Astrocyte of the spinal cord (primary cell): Measurements from ENCODE around the gene ADIPOQ.
A peak's percentile ranks its signal among the peaks of the same experiment; 100 is the strongest.
"Not testable (repeated sequence)": the region's sequence is repeated elsewhere in the genome, so short reads cannot be mapped to it uniquely, and the experiment has no call there.

Source experiments
- DNase-seq: peaks from one replicate; pipeline ENCODE4 v3.0.0; 2011; ENCODE audit warnings: low read depth, low spot score
- H3K4me3 ChIP-seq: 2 replicates; pipeline ENCODE4 v1.5.1; 2011; ENCODE audit warnings: low read depth, mild to moderate bottlenecking, low read length, moderate library complexity
- in situ Hi-C: cut with HindIII; loops from 2 replicates; pipeline ENCODE4 v1.10.0; 2017; ENCODE audit warnings: low sequenced_read_pairs
- TF ChIP-seq, protein P1 (sequence below): IDR thresholded peaks from 2 replicates; pipeline ENCODE4 v1.5.1; 2012; ENCODE audit warnings: low read depth, mild to moderate bottlenecking, low read length, inconsistent platforms

The ADIPOQ gene

DNA sequence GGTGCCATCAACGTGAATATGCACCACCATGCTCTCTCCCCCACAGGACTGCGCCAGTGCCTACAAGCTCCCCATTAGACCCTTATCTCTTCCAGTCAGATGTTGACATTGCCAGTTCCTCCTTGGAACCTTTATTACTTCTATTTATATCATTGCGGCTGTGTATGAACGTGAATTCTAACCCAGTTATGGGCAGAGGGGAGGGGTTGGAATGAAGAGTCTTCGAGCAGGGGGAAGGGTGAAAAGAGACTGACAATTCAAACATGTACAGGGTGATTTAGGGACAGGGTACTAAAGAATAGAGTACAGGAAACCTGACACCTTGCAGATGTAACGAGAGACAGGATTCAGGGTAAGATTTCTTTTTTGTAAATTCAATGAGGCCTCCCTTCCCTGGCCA is 46.1 kb downstream of the ADIPOQ start:
- no peak for DNase-seq
- no peak overlapping the region for H3K4me3 ChIP-seq
- in situ Hi-C loops = no loop called here
- TF ChIP-seq, protein P1, sequence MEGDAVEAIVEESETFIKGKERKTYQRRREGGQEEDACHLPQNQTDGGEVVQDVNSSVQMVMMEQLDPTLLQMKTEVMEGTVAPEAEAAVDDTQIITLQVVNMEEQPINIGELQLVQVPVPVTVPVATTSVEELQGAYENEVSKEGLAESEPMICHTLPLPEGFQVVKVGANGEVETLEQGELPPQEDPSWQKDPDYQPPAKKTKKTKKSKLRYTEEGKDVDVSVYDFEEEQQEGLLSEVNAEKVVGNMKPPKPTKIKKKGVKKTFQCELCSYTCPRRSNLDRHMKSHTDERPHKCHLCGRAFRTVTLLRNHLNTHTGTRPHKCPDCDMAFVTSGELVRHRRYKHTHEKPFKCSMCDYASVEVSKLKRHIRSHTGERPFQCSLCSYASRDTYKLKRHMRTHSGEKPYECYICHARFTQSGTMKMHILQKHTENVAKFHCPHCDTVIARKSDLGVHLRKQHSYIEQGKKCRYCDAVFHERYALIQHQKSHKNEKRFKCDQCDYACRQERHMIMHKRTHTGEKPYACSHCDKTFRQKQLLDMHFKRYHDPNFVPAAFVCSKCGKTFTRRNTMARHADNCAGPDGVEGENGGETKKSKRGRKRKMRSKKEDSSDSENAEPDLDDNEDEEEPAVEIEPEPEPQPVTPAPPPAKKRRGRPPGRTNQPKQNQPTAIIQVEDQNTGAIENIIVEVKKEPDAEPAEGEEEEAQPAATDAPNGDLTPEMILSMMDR = no peak

DNA sequence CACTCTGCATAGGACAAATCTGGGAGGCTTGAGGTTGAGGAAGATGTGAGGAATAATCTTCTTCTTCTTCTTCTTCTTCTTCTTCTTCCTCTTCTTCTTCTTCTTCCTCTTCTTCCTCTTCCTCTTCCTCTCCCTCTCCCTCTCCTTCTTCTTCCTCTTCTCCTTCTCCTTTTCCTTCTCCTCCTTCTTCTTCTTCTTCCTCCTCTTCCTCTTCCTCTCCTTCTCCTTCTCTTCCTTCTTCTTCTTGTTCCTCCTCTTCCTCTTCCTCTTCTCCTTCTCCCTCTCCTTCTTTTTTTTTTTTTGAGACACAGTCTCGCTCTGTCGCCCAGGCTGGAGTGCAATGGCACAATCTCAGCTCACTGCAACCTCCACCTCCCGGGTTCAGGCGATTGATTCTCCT is 47.2 kb downstream of the ADIPOQ start:
- in situ Hi-C loops, DNase-seq, H3K4me3 ChIP-seq: not testable (repeated sequence)

DNA sequence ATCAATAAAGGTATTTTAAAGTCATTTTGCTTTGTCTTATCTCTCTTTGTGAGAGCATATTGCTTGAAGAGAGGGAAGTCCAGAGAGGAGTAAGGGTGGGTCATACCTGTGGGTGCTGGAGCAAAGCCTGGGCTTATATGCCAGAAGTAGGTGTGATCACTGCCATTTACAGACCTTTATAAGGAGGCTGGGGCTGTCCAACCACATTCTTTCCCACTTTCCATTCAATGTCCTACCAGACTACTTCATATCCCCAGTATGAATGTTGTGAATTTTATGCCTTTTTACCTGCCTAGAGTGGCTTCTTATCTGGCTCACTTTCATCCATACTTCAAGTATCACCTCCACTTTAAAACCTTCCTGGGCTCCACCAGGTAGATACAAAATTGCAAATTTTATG is 48.4 kb downstream of the ADIPOQ start:
- TF ChIP-seq, protein P1 = no peak
- DNase-seq = no peak
- in situ Hi-C loops = no loop called here
- no peak overlapping the region for H3K4me3 ChIP-seq

DNA sequence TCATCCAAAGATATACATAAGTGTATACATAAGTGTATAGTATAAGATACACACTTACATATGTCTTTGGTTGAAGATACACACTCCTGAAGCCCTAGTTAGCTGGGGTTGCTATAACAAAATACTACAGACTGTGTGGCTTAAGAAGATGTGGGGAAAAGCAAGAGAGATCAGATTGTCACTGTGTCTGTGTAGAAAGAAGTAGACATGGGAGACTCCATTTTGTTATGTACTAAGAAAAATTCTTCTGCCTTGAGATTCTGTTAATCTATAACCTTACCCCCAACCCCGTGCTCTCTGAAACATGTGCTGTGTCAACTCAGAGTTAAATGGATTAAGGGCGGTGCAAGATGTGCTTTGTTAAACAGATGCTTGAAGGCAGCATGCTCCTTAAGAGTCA is 50.6 kb downstream of the ADIPOQ start:
- H3K4me3 ChIP-seq, DNase-seq, in situ Hi-C loops: not testable (repeated sequence)

DNA sequence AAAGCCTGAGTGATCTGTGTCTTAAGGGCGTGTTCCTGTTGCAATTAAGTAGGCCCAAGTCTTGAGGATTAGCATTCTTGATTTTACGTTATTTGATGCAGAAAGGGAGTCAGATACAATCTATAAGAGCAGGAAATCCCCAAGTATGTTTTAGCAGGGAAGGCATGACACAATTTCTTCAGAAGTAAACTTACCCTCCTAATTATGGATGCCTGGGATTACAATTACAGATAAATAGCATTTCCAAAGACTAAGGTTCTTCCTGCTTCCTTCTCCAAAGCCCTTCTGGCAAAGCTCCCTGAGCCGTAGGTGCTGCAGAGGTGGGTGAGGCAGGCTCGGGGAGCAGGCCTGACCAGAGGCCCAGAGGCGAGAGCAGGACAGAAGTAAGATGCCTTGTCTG is 52.9 kb downstream of the ADIPOQ start:
- in situ Hi-C loops = no loop called here
- H3K4me3 ChIP-seq = no peak overlapping the region
- DNase-seq = no peak
- TF ChIP-seq, protein P1 = no peak

DNA sequence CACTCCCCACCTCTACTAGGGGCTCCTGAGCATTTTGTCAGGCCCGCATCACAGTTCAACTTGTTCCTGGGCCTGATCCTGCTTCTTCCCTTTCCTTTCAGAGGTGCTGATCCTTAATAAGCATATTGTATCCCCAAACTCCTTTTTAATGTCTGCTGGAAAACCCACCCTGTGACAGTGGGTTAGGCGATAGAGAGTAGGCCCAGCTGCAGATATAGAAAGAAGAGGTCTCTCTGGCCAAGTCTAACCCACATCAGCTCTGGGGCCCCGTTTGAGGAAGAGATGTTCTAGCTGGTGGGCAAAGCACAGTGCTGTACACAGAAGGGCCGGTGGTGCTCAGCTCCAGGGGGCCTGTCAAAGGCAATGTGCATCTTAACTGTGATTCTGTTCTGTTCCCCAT is 53.5 kb downstream of the ADIPOQ start:
- in situ Hi-C loops = no loop called here
- no peak overlapping the region for H3K4me3 ChIP-seq
- TF ChIP-seq, protein P1 = no peak
- no peak for DNase-seq

DNA sequence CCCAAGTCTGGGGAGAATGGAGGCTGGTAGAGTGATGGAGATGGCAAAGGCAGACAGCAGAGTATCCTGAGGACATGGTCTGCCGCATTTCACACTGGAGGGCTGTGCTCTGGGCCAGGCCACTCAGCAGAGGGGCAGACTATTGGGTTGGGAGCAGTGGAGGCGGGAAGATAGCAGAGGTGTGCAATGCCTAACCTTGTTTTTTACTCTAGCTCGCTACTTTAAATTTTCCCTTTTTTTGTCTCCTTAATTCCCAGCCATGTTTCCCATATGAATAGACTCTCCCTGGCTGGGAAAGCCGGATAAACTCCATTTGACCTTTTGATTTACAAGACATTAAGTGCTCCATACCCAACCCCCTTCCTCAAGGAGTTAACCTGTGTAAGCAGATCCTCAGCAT is 54.4 kb downstream of the ADIPOQ start:
- no peak overlapping the region for H3K4me3 ChIP-seq
- in situ Hi-C loops = no loop called here
- DNase-seq = no peak
- TF ChIP-seq, protein P1 = no peak

DNA sequence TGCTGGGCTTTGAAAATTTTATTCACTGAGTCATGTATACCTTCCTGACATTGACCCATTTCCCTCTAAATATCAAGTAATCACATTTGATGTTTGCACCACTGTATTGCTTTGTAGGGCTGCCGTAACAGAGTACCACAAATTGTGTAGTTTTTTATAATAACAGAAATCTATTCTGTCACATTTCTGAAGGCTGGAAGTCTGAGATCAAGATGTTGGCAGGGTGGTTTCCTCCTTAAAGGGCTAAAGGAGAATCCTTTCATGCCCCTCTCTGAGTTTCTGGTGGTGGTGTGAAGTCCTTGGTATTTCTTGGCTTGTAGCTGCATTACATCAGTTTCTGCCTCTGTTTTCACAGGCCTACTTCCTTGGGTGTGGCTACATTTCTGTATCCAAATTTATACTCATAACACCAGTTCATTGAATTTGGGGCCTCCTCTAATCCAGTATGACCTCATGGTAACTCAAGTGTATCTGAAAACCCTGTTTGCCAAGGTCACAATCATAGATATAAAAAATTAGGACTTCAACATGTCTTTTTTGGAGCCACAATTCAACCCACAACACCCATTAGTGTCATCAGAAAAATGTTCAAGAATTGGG is 58.7 kb downstream of the ADIPOQ start:
- TF ChIP-seq, protein P1 = no peak
- in situ Hi-C loops = no loop called here
- no peak overlapping the region for H3K4me3 ChIP-seq
- peak; percentile 46 for DNase-seq
